ENCODE results near the gene UTP14C.

DNA sequence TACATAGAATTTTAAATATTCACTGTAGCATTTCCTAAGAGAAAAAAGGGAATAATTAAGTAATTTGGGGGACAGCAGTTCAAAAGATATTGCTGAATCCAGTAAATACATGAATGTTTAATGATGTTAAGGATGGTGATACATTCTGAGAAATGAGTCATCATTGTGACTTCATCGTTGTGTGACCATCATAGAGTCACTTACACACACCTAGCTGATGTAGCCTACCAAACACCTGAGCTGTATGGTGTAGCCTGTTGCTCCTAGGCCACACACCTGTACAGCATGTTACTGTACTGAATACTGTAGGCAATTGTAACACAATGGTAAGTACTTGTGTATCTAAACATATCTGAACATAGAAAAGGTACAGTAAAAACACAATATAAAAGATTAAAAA lies 48.1 kb upstream of the UTP14C start:
- no peak for TF ChIP-seq POLR2A (IDR thresholded peaks at IDR 0.05)
- TF ChIP-seq, protein P1, sequence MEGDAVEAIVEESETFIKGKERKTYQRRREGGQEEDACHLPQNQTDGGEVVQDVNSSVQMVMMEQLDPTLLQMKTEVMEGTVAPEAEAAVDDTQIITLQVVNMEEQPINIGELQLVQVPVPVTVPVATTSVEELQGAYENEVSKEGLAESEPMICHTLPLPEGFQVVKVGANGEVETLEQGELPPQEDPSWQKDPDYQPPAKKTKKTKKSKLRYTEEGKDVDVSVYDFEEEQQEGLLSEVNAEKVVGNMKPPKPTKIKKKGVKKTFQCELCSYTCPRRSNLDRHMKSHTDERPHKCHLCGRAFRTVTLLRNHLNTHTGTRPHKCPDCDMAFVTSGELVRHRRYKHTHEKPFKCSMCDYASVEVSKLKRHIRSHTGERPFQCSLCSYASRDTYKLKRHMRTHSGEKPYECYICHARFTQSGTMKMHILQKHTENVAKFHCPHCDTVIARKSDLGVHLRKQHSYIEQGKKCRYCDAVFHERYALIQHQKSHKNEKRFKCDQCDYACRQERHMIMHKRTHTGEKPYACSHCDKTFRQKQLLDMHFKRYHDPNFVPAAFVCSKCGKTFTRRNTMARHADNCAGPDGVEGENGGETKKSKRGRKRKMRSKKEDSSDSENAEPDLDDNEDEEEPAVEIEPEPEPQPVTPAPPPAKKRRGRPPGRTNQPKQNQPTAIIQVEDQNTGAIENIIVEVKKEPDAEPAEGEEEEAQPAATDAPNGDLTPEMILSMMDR (IDR thresholded peaks at IDR 0.05): no peak

All from breast epithelium (tissue), 3 donors.